ENCODE data around the gene SLIT1.

The SLIT1 gene

DNA sequence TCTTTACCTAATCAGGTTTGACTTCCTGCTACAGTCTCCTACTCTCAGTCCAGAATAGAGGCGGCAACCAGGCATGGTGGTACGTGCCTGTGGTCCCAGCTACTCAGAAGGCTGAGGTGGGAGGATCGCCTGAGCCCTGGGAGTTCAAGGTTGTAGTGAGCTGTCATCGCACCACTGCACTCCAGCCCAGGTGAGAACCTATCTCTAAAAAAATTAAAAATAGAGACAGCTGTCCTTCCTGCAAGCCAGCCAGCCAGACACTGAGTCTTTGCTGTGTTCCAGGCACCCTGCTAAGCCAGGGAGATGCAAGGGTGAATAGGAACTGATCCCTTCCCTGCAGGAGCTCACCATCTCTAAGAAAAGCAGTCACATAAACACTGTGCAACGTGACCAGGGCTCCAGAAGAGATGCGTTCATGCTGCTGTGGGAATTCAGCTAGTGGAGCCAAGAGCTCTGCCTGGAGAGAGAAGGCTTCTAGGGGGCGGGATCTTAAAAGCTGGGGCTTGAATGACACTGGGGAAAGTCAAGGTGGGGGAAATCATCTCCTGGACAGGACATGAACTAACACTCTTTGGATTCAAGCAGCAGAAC is 22.1 kb upstream of the SLIT1 start:
- no peak overlapping the region for H3K27ac ChIP-seq
- DNase-seq: no peak
- no peaks in the 10 kb centered on the region for H3K27me3 ChIP-seq (replicated peaks)
- in situ Hi-C loops (cut with HindIII; ENCODE audit: low pct_ligation_motif_present, low sequenced_read_pairs): no loop called here
- no peaks in the 10 kb centered on the region for H3K36me3 ChIP-seq (replicated peaks)
- H3K4me3 ChIP-seq (ENCODE audit: low read depth, low read length): no peak overlapping the region
- no peak for TF ChIP-seq CTCF (IDR thresholded peaks at IDR 0.05; ENCODE audit: low read depth, low read length, missing control alignments)

GRCh38 chr10:97207131-97207530 is 21.4 kb upstream of the SLIT1 start:
- Histone ChIP-seq H3K27ac (no peak overlapping the region), H3K36me3 (replicated peaks) (no peaks in the 10 kb centered on the region), H3K27me3 (replicated peaks) (no peaks in the 10 kb centered on the region), H3K4me3 (ENCODE audit: low read depth, low read length) (no peak overlapping the region)
- DNase-seq: no peak
- in situ Hi-C loops (cut with HindIII; ENCODE audit: low pct_ligation_motif_present, low sequenced_read_pairs): no loop called here
- TF ChIP-seq CTCF (IDR thresholded peaks at IDR 0.05; ENCODE audit: low read depth, low read length, missing control alignments): no peak

DNA sequence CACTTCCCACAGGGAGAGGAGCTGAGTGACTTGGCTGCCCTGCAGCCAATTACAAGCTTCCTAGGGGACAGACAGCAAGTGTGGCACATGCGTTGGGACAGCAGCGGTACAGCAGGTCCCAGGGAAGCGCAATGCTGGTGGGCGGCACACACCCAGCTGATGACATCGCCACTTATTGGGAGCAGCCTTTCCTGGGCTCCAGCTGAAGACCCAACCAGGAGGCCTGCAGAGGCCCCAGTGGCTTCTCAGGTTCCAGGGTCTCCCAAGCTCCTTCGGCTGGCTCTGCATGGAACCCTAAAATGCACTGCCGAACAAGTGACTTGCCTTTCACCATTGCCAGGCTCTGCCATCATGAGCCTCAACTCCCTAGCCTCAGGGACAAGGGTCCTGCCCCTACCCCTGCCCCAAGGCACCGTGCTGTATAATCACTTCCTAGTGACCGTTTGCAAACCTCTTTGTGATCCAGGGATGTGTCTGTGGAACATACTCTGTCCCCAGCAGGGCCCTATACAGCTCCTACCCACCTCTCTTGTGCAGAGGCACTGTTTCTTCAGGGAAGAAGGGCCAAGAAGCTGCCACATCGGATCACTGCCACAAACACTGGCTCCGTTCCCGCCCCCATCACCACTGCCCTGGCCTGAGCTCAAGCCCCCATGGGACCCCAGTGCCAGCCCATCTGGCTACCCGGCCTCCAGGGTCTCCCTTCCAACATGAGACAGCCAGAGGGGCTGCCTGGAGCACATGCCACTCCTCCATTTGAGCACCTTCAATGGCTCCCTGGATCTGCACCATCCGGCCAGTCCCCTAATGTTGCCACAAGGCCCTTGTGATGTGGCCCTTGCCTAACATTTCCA is 19.3 kb upstream of the SLIT1 start:
- H3K27me3 ChIP-seq (replicated peaks): no peaks in the 10 kb centered on the region
- in situ Hi-C loops (cut with HindIII; ENCODE audit: low pct_ligation_motif_present, low sequenced_read_pairs): no loop called here

GRCh38 chr10:97203220-97203619 is 17.5 kb upstream of the SLIT1 start:
- Histone ChIP-seq H3K36me3 (replicated peaks) (no peaks in the 10 kb centered on the region), H3K27me3 (replicated peaks) (no peaks in the 10 kb centered on the region), H3K27ac (no peak overlapping the region), H3K4me3 (ENCODE audit: low read depth, low read length) (no peak overlapping the region)
- in situ Hi-C loops (cut with HindIII; ENCODE audit: low pct_ligation_motif_present, low sequenced_read_pairs): no loop called here
- no peak for DNase-seq
- TF ChIP-seq CTCF (IDR thresholded peaks at IDR 0.05; ENCODE audit: low read depth, low read length, missing control alignments): no peak

More for the DNA sequence above, 19.3 kb upstream of the SLIT1 start:
- DNase-seq: no peak
- Histone ChIP-seq H3K36me3 (replicated peaks) (no peaks in the 10 kb centered on the region), H3K27ac (no peak overlapping the region), H3K4me3 (ENCODE audit: low read depth, low read length) (no peak overlapping the region)
- no peak for TF ChIP-seq CTCF (IDR thresholded peaks at IDR 0.05; ENCODE audit: low read depth, low read length, missing control alignments)

GRCh38 chr10:97200616-97201015 is 14.9 kb upstream of the SLIT1 start:
- Histone ChIP-seq H3K4me3 (ENCODE audit: low read depth, low read length) (no peak overlapping the region), H3K27ac (no peak overlapping the region), H3K36me3 (replicated peaks) (no peaks in the 10 kb centered on the region), H3K27me3 (replicated peaks) (peaks cover 3% of the 10 kb centered on the region)
- no peak for DNase-seq
- no peak for TF ChIP-seq CTCF (IDR thresholded peaks at IDR 0.05; ENCODE audit: low read depth, low read length, missing control alignments)
- in situ Hi-C loops (cut with HindIII; ENCODE audit: low pct_ligation_motif_present, low sequenced_read_pairs): no loop called here

Data from brain microvascular endothelial cell (primary cell).